ENCODE data around the gene RLF. TPM values are rescaled to one million over a fixed set of nuclear protein-coding genes. Genes with fewer than 3 reads are reported as not detected.

The RLF gene
- total and polyA plus RNA-seq, 9 of the 15 experiments (the other 6 are each of a cell fraction or from before 2014, with no cell fraction given): 3.6 to 35.0 (median 21.2) TPM

DNA sequence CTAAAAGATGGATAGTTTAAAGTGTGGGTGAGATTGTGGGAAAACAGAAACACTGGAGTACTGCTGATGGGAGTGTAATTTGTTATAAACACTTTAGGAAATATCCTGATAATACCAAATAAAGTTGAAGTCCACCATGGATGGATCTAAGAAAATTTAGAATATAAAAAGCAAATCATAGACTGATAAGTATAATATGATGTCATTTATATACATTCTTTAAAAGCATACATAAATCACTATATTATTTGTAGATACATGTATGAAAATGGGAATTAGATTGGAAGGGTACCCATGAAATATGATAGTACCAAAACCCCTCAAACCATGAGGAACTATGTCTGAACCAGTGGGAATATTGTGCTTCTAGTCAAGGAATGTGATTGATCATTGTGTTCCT, 104.7 kb downstream of the RLF start:
- no peak for FAIRE-seq
- no peaks in the 10 kb centered on the region for H4K20me1 ChIP-seq (replicated peaks; ENCODE audit: control insufficient read depth, insufficient read depth, low read length)
- TF ChIP-seq PTBP1 (IDR thresholded peaks at IDR 0.05; ENCODE audit: low read depth, low read length): no peak
- 0 out of 2 replicates have a peak, but pooled peaks have one; percentile 17 for TF ChIP-seq RBFOX2 (IDR thresholded peaks at IDR 0.05; ENCODE audit: low read depth, low read length)
- H3K4me1 ChIP-seq (replicated peaks in 1 of 2; ENCODE audit: control insufficient read depth in 2 of 2, insufficient read depth in 2 of 2, low read length in 2 of 2): no peaks in the 10 kb centered on the region
- no peaks in the 10 kb centered on the region for H3K9me1 ChIP-seq (ENCODE audit: control insufficient read depth, insufficient read depth, low read length)
- no peak overlapping the region for H2AFZ ChIP-seq (ENCODE audit: low read depth, low read length)
- in situ Hi-C loops (cut with MboI): no loop called here
- CTCF ChIA-PET (ENCODE audit: low intra/inter-chr PET ratio): no interaction called here
- POLR2A ChIA-PET: interaction anchor here (0.6 kb wide), 1 partner anchor 182 kb away, joined by 4 read pairs; no protein-coding TSS in a partner anchor
- no peak overlapping the region for H3K27ac ChIP-seq (ENCODE audit: extremely low read depth, low read depth, low read length)
- ATAC-seq: no peak
- intact Hi-C loops (cut with micrococcal nuclease): no loop called here
- H3K27me3 ChIP-seq (ENCODE audit: control insufficient read depth in 2 of 2, insufficient read depth in 2 of 2, low read length in 2 of 2): no peaks in the 10 kb centered on the region
- no peak for DNase-seq (ENCODE audit: extremely low read depth in 1 of 4, low spot score in 3 of 4)
- no TSS peak for BruUV-seq (replicated peaks)
- H3K4me2 ChIP-seq (ENCODE audit: insufficient read depth, low read length): no peak overlapping the region
- H3K36me3 ChIP-seq (ENCODE audit: control insufficient read depth, insufficient read depth, low read length): peaks cover 94% of the 10 kb centered on the region
- H3K4me3 ChIP-seq: no peak overlapping the region
- no peak overlapping the region for H3K9ac ChIP-seq (ENCODE audit: insufficient read depth in 1 of 2, low read depth in 2 of 2, low read length in 2 of 2)
- no peaks in the 10 kb centered on the region for H3K9me3 ChIP-seq (replicated peaks; ENCODE audit: control insufficient read depth, insufficient read depth, low read depth, low read length)
- peaks cover 44% of the 10 kb centered on the region for H3K79me2 ChIP-seq (ENCODE audit: control insufficient read depth, insufficient read depth, low read length)

DNA sequence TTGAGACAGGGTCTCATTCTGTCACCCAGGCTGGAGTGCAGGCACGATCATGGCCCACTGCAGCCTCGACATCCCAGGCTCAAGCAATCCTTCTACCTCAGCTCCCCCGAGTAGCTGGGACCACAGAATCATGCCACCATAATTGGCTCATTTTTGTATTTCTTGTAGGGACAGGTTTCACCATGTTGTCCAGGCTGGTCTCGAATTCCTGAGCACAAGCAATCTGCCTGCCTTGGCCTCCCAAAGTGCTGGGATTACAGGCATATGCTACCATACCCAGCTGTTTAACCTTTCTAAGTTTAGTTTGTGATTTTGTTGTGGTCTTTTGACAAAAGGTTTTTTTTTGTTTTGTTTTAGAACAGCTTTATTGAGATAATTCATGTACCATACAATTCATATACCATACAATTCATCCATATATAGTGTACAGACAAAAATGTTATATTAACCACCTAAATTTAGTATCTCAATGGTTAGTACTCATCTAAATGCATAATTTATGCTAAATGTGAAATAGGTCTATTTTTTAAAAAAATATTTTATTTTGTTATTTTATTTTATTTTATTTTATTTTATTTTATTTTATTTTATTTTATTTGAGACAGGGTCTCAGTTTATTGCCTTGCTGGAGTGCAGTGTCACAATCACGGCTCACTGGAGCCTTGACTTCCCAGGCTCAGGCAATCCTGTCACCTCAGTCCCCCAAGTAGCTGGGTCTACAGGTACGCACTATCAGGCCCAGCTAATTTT, 105.8 kb downstream of the RLF start:
- CTCF ChIA-PET (ENCODE audit: low intra/inter-chr PET ratio): no interaction called here
- peaks cover 93% of the 10 kb centered on the region for H3K36me3 ChIP-seq (ENCODE audit: control insufficient read depth, insufficient read depth, low read length)

More for the DNA sequence above, 105.8 kb downstream of the RLF start:
- H3K9me1 ChIP-seq (ENCODE audit: control insufficient read depth, insufficient read depth, low read length): no peaks in the 10 kb centered on the region
- FAIRE-seq: peak; percentile 29
- intact Hi-C loops (cut with micrococcal nuclease) (no loop called here), in situ Hi-C loops (cut with MboI) (no loop called here)
- TF ChIP-seq RBM17 (IDR thresholded peaks at IDR 0.05; ENCODE audit: borderline replicate concordance, low read depth, low read length): no peak
- TF ChIP-seq SRSF1 (IDR thresholded peaks at IDR 0.05; ENCODE audit: low read depth, low read length): no peak
- H3K9ac ChIP-seq (ENCODE audit: insufficient read depth in 1 of 2, low read depth in 2 of 2, low read length in 2 of 2): no peak overlapping the region
- no peak overlapping the region for H3K4me2 ChIP-seq (ENCODE audit: insufficient read depth, low read length)
- H3K79me2 ChIP-seq (ENCODE audit: control insufficient read depth, insufficient read depth, low read length): peaks cover 39% of the 10 kb centered on the region
- no peaks in the 10 kb centered on the region for H3K9me3 ChIP-seq (replicated peaks; ENCODE audit: control insufficient read depth, insufficient read depth, low read depth, low read length)
- ATAC-seq: no peak
- no TSS peak for BruUV-seq (replicated peaks)
- H2AFZ ChIP-seq (ENCODE audit: low read depth, low read length): no peak overlapping the region
- no peaks in the 10 kb centered on the region for H3K4me1 ChIP-seq (replicated peaks in 1 of 2; ENCODE audit: control insufficient read depth in 2 of 2, insufficient read depth in 2 of 2, low read length in 2 of 2)
- H3K27me3 ChIP-seq (ENCODE audit: control insufficient read depth in 2 of 2, insufficient read depth in 2 of 2, low read length in 2 of 2): no peaks in the 10 kb centered on the region
- no peak for DNase-seq (ENCODE audit: extremely low read depth in 1 of 4, low spot score in 3 of 4)
- H3K27ac ChIP-seq (ENCODE audit: extremely low read depth, low read depth, low read length): no peak overlapping the region
- H3K4me3 ChIP-seq: no peak overlapping the region
- 97% methylated on average over 5 of the region's 6 CpGs for WGBS (ENCODE audit: insufficient coverage, low coverage, missing lambda C conversion rate)
- POLR2A ChIA-PET: interaction anchor here (0.6 to 1.3 kb wide), 5 partner anchors 11 to 183 kb away, joined by 3 to 4 read pairs (median 4); partner anchors contain the start of gene TMCO2
- H4K20me1 ChIP-seq (replicated peaks; ENCODE audit: control insufficient read depth, insufficient read depth, low read length): no peaks in the 10 kb centered on the region
